ENCODE data around the gene TRIM29. TPM values are rescaled to one million over a fixed set of nuclear protein-coding genes. Genes with fewer than 3 reads are reported as not detected.
"Not testable (repeated sequence)": the region's sequence is repeated elsewhere in the genome, so short reads cannot be mapped to it uniquely, and the experiment has no call there.

Gene TRIM29
- total and polyA plus RNA-seq, 4 donors = 4.4 to 26.6 (median 16.9) TPM

DNA sequence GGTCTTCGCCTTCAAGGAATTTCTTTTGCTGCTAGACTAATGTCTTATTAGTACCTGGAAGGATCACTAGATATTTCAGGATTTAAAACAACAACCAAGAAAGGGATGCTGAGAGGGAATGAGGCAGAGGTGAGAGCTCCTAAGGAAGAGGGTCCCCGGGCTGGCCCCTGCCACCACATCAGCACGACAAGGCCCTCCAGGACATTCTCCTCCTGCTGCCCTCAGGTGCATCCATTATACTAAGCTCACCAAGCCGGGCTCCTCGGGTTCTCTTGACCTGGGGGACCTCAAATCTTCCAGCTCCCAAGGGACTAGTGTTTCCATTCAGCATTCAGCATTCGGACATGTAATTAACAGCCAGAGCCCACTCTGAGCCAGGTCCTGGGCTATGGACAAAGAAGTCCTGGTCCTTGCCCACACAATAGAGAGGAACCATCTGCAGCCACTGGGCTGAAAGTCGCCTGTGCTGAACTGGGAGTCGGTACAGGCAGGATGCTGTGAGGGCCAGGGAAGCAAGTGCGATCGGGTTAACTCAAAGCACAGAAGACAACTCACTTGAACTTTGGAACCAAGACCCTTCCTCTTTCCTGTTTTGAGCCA, 43.6 kb upstream of the TRIM29 start:
- DNase-seq = no peak
- ATAC-seq (ENCODE audit: insufficient read depth, low FRiP score) = no peak
- Histone ChIP-seq H3K9ac (ENCODE audit: insufficient read depth in 1 of 2, low read length in 2 of 2) (no peak overlapping the region), H3K4me3 (no peak overlapping the region), H3K36me3 (ENCODE audit: control insufficient read depth in 4 of 4, insufficient read depth in 4 of 4, low read length in 4 of 4) (no peaks in the 10 kb centered on the region), H3K27me3 (ENCODE audit: control insufficient read depth in 3 of 3, insufficient read depth in 3 of 3, low read length in 2 of 3) (no peaks in the 10 kb centered on the region), H3K27ac (ENCODE audit: low read depth in 1 of 2, low read length in 1 of 2) (no peak overlapping the region), H3K4me1 (ENCODE audit: control insufficient read depth in 5 of 5, insufficient read depth in 5 of 5, low read length in 5 of 5) (peaks cover 0 to 60% (median 28%) of the 10 kb centered on the region in 5 donors), H3K9me3 (ENCODE audit: control insufficient read depth in 4 of 4, insufficient read depth in 3 of 4, low read length in 3 of 4) (no peaks in the 10 kb centered on the region)
- 89 to 90% methylated on average over 10 of the region's 10 CpGs for WGBS, 2 donors
- TF ChIP-seq, protein P1, sequence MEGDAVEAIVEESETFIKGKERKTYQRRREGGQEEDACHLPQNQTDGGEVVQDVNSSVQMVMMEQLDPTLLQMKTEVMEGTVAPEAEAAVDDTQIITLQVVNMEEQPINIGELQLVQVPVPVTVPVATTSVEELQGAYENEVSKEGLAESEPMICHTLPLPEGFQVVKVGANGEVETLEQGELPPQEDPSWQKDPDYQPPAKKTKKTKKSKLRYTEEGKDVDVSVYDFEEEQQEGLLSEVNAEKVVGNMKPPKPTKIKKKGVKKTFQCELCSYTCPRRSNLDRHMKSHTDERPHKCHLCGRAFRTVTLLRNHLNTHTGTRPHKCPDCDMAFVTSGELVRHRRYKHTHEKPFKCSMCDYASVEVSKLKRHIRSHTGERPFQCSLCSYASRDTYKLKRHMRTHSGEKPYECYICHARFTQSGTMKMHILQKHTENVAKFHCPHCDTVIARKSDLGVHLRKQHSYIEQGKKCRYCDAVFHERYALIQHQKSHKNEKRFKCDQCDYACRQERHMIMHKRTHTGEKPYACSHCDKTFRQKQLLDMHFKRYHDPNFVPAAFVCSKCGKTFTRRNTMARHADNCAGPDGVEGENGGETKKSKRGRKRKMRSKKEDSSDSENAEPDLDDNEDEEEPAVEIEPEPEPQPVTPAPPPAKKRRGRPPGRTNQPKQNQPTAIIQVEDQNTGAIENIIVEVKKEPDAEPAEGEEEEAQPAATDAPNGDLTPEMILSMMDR (IDR thresholded peaks at IDR 0.05; ENCODE audit: control extremely low read depth, extremely low read depth) = no peak

DNA sequence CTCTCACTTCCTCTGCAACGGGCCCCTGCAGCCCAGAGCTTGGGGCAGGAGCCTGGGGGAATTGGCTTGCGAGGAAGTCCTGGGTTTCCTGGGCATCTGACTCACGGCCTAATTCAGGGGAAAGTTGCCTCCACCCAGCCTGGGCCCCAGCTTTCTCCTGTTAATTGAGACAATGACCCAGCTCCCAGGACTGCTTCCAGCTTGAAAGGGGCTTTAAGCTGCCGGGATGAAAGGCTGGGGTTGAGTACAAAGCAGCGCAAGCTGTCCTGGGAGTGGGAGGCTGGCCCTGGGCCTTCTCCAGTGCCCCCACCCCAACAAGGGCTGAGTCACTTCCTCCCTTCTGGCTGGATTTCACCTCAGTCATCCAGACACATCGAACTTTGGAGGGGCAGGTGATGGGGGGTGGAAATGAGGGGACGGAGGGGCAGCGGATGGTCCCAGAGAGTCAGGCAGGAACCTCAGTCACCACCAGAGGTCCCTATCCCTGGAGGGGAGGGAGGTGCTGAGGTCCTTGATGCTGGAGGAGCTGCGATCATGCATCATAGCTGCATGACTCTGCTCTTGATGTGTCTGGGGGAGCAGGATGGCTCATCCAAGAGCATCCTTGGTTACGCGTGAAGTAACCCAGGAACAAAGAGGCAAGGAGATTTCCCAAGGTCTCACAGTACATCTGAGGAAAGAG, 42.8 kb upstream of the TRIM29 start:
- Histone ChIP-seq H3K36me3 (ENCODE audit: control insufficient read depth in 4 of 4, insufficient read depth in 4 of 4, low read length in 4 of 4) (no peaks in the 10 kb centered on the region), H3K4me1 (ENCODE audit: control insufficient read depth in 5 of 5, insufficient read depth in 5 of 5, low read length in 5 of 5) (peaks cover 0 to 52% (median 21%) of the 10 kb centered on the region in 5 donors), H3K27ac (ENCODE audit: low read depth in 1 of 2, low read length in 1 of 2) (no peak overlapping the region), H3K4me3 (no peak overlapping the region), H3K9ac (ENCODE audit: insufficient read depth in 1 of 2, low read length in 2 of 2) (no peak overlapping the region), H3K9me3 (ENCODE audit: control insufficient read depth in 4 of 4, insufficient read depth in 3 of 4, low read length in 3 of 4) (no peaks in the 10 kb centered on the region), H3K27me3 (ENCODE audit: control insufficient read depth in 3 of 3, insufficient read depth in 3 of 3, low read length in 2 of 3) (no peaks in the 10 kb centered on the region)
- TF ChIP-seq, protein P1 (IDR thresholded peaks at IDR 0.05; ENCODE audit: control extremely low read depth, extremely low read depth) = no peak
- 59 to 66% methylated on average over 11 of the region's 11 CpGs for WGBS, 2 donors
- DNase-seq (peak in 1 of 3 donors; percentile 60), ATAC-seq (ENCODE audit: insufficient read depth, low FRiP score) (no peak)

DNA sequence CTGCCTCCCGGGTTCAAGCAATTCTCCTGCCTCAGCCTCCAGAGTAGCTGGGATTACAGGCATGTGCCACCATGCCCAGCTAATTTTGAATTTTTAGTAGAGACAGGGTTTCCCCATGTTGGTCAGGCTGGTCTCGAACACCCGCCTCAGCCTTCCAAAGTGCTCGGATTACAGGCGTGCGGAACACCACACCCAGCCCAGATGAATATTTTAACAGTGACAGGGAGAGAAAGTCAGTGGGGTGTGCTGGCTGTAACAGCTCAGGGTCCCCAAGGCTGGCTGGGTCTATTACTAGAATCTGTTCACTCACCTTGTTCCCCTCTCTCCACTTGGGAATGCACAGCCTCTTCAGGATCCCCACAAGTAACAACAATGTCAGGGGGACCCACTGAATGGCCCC, 42.1 kb upstream of the TRIM29 start:
- H3K27ac ChIP-seq (ENCODE audit: low read depth in 1 of 2, low read length in 1 of 2); DNase-seq: not testable (repeated sequence)

DNA sequence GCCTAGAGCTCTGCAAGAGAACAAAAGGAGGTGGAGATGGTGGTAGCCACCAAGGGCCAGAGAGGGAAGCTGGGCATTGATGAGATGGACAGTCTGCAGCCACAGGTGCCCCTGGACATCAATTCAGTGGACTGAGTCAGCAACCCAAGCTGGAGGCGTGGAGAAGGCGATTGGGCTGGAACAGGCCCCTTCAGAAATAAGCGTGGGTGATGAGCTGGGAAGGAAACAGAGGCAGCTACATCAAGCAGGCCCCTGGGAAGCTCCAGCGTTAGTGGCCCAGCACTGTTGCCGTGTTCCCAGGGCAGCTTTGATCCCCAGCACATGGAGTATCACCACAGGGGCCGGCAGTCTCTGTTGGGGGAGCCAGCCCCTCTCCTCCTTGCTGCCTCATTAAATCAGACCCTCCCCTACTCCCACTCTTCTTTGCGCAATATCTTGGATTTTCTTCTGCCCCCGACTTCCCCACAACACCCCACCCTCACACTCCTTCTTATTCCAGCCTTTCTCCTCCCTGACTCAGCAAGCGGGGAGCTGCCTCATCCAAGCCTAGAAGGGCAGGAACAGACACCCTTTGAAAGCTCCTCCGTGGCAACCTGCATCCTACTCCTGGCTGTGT, 41.3 kb upstream of the TRIM29 start:
- DNase-seq = no peak

More for the DNA sequence above, 42.1 kb upstream of the TRIM29 start:
- H3K9ac ChIP-seq (ENCODE audit: insufficient read depth in 1 of 2, low read length in 2 of 2); H3K9me3 ChIP-seq (ENCODE audit: control insufficient read depth in 4 of 4, insufficient read depth in 3 of 4, low read length in 3 of 4); H3K27me3 ChIP-seq (ENCODE audit: control insufficient read depth in 3 of 3, insufficient read depth in 3 of 3, low read length in 2 of 3); H3K36me3 ChIP-seq (ENCODE audit: control insufficient read depth in 4 of 4, insufficient read depth in 4 of 4, low read length in 4 of 4); H3K4me3 ChIP-seq; ATAC-seq (ENCODE audit: insufficient read depth, low FRiP score): not testable (repeated sequence)
- 95% methylated on average over 6 of the region's 6 CpGs for WGBS, 2 donors
- peaks cover 0 to 46% (median 19%) of the 10 kb centered on the region in 5 donors for H3K4me1 ChIP-seq (ENCODE audit: control insufficient read depth in 5 of 5, insufficient read depth in 5 of 5, low read length in 5 of 5)

More for the DNA sequence above, 41.3 kb upstream of the TRIM29 start:
- H3K9me3 ChIP-seq (ENCODE audit: control insufficient read depth in 4 of 4, insufficient read depth in 3 of 4, low read length in 3 of 4) = no peaks in the 10 kb centered on the region
- H3K9ac ChIP-seq (ENCODE audit: insufficient read depth in 1 of 2, low read length in 2 of 2) = no peak overlapping the region
- no peak overlapping the region for H3K27ac ChIP-seq (ENCODE audit: low read depth in 1 of 2, low read length in 1 of 2)
- 87 to 92% methylated on average over 10 of the region's 10 CpGs for WGBS, 2 donors
- H3K27me3 ChIP-seq (ENCODE audit: control insufficient read depth in 3 of 3, insufficient read depth in 3 of 3, low read length in 2 of 3) = no peaks in the 10 kb centered on the region
- ATAC-seq (ENCODE audit: insufficient read depth, low FRiP score) = no peak
- no peak overlapping the region for H3K4me3 ChIP-seq
- H3K4me1 ChIP-seq (ENCODE audit: control insufficient read depth in 5 of 5, insufficient read depth in 5 of 5, low read length in 5 of 5) = peaks cover 0 to 37% (median 11%) of the 10 kb centered on the region in 5 donors
- TF ChIP-seq, protein P1 (IDR thresholded peaks at IDR 0.05; ENCODE audit: control extremely low read depth, extremely low read depth) = no peak
- H3K36me3 ChIP-seq (ENCODE audit: control insufficient read depth in 4 of 4, insufficient read depth in 4 of 4, low read length in 4 of 4) = no peaks in the 10 kb centered on the region
